Activated T-helper 1 cell treated with anti-CD3 and anti-CD28 coated beads, Interleukin-2, amount 50 U/mL, for 16 hours (primary cell): ENCODE results near the gene UBE2E3.
A peak's percentile ranks its signal among the peaks of the same experiment; 100 is the strongest.

Experiments used
- DNase-seq, 2 donors: peaks; one replicate each; pipeline ENCODE4 v3.0.0-alpha.2; 2020; ENCODE audit warnings: low read depth in 1 of 2, low spot score in 1 of 2

UBE2E3 gene

DNA sequence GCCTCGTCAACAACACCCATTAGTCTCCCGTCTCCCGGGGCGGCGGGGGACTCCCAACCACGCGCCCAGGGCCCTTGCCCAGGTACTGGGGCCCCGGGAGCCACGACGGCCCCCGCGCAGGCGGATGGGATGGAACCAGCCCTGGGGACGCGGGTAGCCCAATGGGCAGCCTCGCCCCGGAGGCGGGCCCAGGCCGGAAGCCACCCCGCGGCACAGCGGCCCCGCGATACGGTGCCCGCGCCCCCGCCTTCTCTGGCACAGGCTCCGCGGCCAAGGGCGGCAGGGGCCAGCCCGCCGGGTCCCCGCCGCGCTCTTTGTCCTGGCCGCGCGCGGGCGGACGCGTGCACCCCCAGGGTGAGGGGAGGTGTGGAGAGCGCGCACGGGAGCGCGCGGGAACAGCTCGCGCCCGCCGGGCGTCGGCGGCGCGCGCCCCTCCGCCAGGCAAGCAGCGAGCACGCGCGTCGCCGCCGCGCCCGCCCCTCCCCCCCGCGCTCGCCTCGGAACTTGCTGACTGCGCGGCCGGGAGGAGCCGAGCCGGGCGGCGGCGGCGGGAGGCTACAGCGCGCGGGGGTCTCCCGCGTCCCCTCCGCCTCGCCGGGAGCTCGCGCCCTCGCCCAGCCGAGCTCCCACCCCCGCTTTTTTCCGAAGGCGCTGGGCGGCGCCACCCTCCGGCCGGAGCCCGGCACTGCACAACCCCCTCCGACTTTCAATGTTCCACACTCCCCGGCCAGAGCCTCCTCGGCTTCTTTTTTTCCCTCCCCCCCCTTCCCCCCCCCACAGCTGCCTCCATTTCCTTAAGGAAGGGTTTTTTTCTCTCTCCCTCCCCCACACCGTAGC lies at the start of gene UBE2E3:
Gene UBE2E3 (plus strand): TSS at position 500 of the 837 bp plus-strand sequence. CDS start 1,438 bp downstream, outside the sequence.
- peak; percentile 51 to 67 for DNase-seq

DNA sequence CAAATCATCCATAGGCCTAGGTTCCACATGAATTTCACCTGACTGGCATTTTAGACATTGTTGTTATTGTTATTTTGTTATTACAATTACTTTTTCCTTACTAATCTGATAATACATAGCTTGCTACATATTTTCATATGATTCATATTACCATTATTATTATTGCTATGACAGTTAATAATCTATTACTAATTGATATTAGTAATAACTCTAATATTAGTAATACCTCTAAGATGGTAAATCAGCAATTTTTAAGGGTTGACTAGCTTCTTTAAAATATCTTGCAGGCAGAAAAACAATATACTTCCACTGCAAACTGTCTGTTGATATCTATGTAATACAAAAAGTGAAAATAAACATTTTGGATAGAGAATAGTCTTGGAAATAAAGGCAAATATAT lies 48.6 kb upstream of the UBE2E3 start:
- DNase-seq = no peak

DNA sequence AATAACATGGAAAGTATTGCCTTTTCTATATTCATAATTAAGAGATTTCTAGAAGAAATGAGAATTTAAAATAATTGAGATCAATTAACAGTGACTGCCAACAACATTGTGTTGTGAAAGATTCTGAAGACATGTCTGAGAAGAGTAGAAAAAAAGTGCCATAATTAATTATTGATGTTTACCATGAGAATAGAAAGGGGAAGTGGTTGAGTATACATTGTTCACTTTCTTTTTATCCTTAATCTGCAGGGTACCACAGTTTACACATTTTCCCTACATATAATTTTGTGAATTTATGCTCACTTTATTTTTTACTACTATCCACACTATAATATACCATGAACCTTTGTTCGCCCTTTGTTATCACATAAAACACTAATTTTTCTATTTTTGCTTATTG lies 47.1 kb upstream of the UBE2E3 start:
- no peak for DNase-seq

DNA sequence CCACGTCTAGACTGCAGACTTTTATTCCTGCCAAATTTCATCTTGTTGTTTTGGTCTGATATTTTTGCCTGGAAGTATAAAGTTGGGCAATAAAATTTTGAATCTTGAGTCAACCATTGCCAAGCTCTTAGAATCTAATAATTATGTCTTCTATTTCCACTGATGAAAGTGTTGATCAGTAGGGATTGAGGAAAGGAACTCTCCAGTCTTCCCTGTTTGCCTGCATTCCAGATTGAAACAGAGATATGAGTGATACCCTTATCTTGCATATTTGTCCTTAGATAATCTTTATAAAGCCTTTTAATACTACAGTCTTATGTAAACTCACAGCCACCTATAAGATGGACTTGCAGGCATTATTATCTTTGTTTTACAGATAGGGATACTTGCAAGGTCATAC lies 45.5 kb upstream of the UBE2E3 start:
- no peak for DNase-seq

DNA sequence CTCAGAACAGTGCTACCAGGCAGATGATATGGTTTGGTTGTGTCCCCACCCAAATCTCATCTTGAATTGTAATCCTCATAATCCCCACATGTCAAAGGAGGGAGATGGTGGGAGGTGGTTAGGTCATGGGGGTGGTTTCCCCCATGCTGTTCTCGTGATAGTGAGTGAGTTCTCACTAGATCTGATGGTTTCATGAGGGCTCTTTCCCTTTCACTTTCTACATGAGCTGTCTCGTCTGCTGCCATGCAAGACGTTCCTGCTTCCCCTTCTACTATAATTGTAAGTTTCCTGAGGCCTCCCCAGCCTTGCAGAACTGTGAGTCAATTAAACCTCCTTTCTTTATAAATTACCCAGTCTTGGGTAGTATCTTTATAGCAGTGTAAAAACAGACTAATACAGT lies 42.9 kb upstream of the UBE2E3 start:
- DNase-seq = peak in 1 of 2 donors; percentile 0

DNA sequence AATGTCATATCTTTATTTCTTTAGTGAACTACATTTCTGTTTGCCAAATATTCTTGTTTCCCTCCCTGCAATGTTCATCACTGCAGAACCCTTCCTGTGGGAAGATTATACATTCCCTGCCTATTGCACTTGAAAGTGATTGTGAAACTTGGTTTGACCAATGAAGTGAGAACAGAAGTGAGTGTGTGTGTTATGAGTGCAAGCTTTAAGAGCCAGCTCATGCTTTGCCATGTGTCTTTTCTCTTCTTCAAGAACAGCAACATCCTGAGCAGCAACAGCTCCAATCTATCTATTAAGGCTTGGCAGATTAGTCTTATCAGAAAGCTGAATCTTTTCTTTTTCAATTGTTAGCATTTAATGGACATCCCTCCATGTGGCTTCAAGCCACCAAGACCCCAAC lies 42.0 kb upstream of the UBE2E3 start:
- DNase-seq = no peak

DNA sequence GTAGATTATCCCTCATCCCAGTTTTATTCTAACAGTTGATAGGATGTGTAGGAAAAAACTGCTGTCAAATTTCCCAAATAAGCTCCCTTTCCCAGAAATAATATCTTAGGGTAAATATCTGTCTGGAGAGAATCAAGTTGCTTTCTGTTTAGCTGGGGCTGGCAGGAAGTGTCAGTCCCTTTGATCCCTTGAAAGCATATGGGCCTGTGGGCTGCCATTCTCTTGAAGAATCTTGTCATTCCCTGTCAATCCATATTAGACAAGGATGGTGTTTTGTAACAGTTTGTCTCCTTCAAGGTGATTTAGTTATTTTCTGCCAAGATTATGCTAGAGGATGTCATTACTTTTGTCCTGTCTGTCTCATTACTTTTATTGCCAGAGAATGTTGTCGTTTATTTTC lies 37.1 kb upstream of the UBE2E3 start:
- no peak for DNase-seq

DNA sequence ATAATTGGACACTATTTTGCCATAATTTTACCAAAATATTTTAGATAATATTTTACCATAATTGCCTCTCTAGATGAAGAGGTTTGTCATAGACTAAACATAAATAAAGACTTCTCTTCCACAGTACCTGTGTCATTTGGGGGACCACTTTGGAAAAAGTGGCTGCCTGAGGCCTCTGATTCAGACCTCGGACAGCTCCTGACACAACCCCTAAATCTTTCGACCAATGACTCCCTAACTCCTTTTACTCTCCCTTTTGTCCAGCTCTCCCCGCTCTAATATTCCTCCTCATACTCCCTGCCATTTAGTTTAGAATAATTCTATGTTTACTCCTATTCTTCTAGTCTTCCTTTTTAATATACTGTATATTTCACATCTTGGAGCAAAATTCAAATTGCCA lies 36.0 kb upstream of the UBE2E3 start:
- DNase-seq = no peak

DNA sequence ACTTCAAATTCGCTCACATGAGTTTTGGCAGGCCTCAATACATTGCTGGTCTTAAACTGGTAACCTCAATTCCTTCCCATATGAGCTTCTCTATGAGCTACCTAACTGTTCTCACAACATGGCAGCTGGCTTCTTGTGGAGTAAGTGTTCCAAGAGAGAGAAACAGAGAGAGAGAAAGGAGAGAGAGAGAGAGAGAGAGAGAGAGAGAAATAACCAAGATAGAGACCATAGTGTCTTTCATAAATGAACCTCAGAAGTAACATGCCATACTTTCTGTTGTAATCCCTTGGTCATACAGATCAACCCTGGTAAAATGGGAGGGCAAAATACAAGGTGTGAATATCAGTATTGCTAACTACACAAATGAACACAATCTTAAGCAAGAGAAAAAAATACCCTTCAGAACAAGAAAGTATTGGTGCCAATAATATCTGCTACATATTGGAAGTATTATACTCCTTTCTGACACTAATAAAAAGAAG lies 33.2 kb upstream of the UBE2E3 start:
- DNase-seq = no peak

DNA sequence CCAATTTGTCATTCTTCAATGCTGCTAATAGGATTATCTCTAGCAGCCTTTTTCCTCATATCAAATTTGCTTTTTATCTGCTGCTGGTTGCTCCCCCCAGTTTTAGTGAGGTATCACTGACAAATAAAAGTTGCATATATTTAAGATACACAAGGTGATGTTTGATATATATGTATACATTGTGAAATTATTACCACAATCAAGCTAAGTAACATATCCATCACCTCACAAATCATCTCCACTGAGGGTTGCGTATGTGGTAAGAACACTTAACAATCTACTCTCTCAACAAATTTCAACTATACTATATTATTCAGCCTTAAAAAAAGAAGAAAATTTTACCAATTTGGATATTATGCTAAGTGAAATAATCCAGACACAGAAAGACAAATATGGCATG lies 30.5 kb upstream of the UBE2E3 start:
- no peak for DNase-seq

DNA sequence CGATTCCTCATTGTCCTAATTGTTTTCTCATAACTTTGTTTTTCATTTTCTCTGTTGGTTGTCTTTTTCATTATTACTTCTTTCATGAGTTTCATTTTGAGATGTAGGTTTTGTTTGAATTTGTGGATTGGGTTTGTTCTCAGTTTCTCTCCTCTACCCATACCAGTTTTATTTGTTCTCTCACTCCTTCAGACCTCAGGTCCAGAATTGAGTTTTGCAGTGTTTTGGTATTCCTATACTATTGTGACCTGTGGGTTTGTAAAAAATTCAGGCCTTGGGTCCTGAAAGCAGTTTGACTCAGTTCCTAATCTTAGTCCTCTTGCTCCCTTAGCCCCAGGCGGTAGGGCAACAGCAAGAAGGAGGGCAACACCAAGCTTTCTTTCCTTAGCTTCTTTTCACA lies 28.3 kb upstream of the UBE2E3 start:
- no peak for DNase-seq

DNA sequence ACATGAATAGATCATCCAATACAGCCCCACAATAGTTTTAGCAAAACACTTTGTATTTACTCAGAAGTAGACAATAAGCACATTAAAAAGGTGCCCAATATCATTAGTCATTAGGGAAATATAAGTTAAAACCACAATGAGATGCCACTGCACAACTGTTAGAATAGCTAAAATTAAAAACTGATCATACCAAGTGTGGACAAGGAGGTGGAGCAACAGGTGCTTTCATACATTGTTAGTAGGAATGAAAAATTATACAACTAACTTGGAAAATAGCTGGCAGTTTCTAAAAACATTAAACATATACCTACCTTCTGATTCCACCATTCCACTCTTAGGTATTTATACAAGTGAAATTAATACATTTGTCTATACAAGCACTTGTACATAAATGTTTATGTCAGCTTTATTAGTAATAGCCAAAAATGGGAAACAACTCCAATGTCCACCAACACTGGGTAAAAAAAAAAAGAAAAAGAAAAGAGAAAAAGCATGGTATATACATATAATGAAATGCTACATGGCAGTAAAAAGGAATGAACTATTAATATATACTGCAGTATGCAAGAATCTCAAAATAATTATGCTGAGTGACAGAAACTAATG lies 27.6 kb upstream of the UBE2E3 start:
- DNase-seq = no peak

DNA sequence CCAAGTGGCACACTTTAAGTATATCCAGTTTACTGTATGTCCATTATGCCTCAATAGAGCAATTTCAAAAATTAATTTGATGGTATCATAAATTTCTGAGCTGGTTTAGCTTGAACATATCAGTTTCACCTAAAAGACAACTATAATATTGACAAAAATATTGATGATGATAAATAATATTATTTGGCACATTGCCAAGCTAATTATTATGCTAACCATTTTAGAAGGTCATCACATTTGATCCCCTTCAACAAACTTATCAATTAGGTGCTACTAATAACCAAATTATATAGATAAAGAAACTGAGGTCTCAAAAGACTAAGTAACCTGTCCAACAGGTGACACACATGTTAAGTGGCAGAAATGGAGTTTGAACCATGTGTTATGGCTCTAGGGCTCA lies 26.9 kb upstream of the UBE2E3 start:
- DNase-seq = no peak

DNA sequence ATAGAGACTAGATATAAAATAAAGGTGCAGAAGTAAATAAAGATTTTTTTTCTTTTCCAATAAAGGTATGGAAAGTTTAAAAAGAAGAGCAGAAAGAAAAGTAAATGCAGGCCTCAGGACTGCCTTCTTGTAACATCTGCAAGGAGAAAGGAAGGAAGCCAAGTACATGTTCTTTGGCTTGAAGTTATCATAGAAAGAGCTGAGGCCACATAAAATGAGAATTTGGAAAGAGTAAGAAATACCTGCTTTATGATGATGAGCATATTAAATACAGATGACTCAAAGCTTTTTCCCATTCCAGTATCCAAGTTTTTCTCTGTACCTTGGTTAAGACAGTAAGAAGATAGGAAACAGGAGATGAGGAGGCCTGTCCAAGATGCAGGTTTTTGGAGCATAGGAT lies 25.3 kb upstream of the UBE2E3 start:
- DNase-seq = no peak

DNA sequence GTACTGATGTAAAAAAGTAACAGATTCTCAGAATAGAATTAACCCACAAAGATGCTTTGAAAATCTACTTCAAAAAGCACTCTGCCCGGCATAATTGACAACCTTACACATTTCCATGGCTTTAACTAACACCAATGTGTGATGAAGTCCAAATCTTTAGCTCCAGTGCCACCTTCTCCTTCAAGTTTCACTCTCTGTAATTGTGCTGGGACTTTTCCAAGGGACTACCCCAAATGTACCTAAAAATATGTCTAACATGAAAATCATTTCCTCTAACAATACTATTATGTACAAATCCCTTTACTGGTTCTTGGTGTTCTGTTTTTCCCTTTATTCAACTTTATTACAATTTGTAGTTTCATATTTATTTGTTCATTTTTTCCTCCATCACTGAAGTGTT lies 20.6 kb upstream of the UBE2E3 start:
- DNase-seq = no peak

DNA sequence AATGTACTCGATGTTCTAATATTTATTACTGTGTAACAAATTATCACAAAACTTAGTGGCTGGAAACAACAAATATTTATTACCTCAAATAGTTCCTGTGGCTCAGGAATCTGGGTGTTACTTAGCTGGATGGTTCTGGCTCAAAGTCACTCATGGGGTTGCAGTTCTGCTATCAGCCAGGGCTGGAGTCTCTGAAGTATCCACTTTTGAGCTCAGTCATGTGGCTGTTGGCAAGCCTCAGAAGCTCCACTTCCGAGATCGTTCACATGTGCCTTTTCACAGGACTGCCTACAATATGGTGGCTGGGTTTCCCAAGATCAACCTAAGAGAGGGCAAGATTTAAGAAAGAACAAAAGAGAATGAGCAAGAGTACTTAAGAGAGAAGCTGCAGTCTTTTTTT lies 19.4 kb upstream of the UBE2E3 start:
- no peak for DNase-seq

DNA sequence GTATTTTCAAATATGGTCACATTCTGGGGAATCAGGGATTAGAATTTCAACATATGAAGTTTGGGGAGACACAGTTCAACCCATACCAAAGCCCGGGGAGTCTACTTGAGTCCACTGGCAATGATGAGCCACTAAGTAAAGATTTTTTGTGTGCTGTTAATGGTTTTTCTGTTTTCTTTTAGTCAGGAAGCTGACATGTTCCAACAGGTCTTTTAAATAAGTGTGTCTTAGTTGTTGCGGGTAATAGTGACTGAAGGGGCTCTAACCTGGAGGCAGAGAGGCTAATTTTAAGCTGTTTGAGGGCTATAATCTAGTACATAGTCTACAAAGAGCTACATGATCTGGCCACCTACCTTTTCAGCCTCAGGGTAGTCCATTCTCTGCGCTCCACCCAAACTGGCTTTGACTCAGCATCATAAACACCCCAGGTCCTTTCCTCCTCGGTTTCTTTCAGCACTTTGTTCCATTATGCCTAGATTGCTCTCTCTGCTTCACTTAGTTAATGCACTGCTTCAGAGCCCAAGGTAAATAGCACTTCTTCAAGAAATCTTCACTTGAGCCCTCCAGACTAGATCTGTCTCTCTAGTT lies 17.6 kb upstream of the UBE2E3 start:
- no peak for DNase-seq

DNA sequence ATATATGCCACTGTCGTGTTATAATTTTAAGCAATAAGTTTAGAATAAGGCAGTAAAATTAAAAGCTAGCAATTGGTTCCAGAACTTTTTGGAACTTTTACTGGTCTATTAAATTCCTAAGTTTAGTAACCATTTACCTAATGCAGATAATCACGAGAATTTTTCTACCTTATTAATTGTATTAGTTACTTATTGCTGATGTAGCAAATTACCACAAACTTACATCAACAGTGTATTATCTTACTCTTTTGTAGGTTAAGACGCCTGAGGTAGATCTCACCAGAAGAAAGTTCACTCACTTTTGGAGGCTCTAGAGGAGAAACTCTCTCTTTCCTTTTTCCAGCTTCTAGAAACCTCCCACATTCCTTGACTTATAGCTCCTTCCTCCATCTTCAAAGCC lies 14.0 kb upstream of the UBE2E3 start:
- no peak for DNase-seq

DNA sequence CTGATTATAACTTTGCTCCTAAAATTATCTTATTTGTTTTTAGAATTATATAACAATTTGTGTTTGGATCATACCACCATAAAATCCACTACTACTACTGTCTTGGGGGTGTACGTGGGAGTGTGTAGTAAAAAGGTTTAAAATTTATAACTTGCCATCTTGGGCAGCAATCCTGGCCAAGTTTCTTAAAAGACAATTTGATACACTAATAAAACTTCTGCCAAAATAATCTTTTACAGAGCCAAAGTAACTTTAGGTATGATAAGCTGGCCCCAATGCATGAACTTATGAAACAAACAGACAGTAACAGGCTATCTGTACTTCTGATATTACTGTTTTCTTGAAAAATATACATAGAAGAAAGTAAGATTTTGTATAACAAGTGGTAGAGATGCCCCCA lies 11.3 kb upstream of the UBE2E3 start:
- no peak for DNase-seq

DNA sequence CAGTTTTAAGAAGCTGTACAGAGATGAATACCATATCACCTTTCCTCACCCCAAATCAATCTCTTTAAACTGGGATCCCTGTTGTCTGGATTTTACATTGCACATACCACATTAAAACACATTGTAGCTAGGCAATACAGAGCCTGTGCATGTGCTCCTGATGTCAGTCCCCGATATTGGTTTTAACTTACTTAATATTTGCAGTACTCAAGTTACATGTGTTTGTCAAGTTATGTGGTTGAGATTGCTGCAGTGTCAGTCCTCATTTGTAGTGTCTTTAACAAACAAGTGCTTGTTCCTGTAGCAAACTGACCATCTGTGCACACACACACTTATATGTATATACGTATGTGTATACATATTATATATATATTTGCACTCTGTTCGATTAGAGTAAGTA lies 10.4 kb upstream of the UBE2E3 start:
- DNase-seq = no peak

DNA sequence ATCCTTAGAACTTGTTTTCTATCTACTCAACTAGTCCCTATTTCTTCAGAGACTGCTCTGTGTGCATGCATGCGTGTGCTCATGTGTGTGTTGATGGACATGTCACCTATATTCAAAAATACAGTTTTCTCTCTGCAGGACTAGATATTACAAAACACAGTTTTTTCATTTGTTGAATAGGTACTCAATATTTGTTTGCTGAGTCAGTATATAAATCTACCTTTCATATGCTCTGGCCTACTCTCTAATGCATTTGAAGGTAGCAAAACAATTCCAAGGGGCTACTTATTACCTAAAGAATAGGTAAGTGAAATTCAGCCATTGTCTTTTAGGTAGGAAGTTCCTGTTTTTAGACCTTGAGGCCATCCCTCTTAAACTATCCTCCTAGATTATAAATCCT lies 8.6 kb upstream of the UBE2E3 start:
- DNase-seq = no peak

DNA sequence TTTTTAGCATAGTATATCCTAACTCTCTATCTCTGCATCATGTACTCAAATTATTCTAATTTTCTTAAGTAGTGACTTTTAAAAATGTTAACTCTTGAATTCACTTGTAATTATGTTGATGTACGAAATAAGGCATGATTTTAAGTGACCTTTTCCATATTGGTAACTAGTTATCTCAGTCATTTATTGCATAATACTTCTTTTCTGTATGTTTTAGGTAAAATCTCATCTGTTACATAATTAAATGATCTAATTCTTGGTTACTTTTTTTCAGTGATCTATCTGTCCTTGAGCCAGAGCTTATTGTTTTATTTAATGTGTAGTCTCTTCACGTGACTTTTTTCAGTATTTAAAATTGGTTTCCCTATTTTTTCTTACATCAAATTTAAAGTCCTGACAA lies 4.8 kb upstream of the UBE2E3 start:
- DNase-seq = no peak
